ENCODE data around the gene RHOG.

Gene RHOG

GRCh38 chr11:3823303-3823702 lies 17.5 kb downstream of the RHOG start:
- DNase-seq (ENCODE audit: low read depth in 1 of 2, low spot score in 1 of 2) = no peak
- H3K4me3 ChIP-seq (replicated peaks; ENCODE audit: insufficient read depth, low read length) = no peak overlapping the region
- H3K27ac ChIP-seq (replicated peaks) = no peak overlapping the region
- no peaks in the 10 kb centered on the region for H3K27me3 ChIP-seq (ENCODE audit: insufficient read depth, poor library complexity, severe bottlenecking)
- TF ChIP-seq POLR2AphosphoS5 (IDR thresholded peaks at IDR 0.05; ENCODE audit: low read depth) = no peak
- no peak for TF ChIP-seq REST (IDR thresholded peaks at IDR 0.05; ENCODE audit: insufficient replicate concordance, low read depth)
- no peak for TF ChIP-seq SPI1 (IDR thresholded peaks at IDR 0.05; ENCODE audit: borderline replicate concordance, low read depth)
- TF ChIP-seq GABPA (IDR thresholded peaks at IDR 0.05; ENCODE audit: low read depth) = no peak
- TF ChIP-seq CTCF (IDR thresholded peaks at IDR 0.05; ENCODE audit: insufficient read depth, low read length) = no peak

DNA sequence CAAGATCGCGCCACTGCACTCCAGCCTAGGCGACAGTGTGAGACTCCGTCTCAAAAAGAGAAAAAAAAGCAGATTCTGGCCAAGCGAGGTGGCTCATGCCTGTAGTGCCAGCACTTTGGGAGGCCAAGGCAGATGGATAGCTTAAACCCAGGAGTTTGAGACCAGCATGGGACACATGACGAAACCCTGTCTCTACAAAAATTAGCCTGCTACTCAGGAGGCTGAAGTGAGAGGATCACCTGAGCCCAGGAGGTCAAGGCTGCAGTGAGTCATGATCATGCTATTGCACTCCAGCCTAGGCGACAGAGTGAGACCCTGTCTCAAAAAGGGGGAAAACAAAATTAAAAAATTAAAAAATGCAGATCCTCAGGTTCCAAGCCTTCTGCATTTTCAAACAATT lies 18.4 kb downstream of the RHOG start:
- TF ChIP-seq SPI1 (IDR thresholded peaks at IDR 0.05; ENCODE audit: borderline replicate concordance, low read depth) = no peak
- no peak for TF ChIP-seq CTCF (IDR thresholded peaks at IDR 0.05; ENCODE audit: insufficient read depth, low read length)
- TF ChIP-seq REST (IDR thresholded peaks at IDR 0.05; ENCODE audit: insufficient replicate concordance, low read depth) = no peak
- TF ChIP-seq POLR2AphosphoS5 (IDR thresholded peaks at IDR 0.05; ENCODE audit: low read depth) = no peak
- no peak for TF ChIP-seq GABPA (IDR thresholded peaks at IDR 0.05; ENCODE audit: low read depth)
- no peak overlapping the region for H3K27ac ChIP-seq (replicated peaks)
- H3K27me3 ChIP-seq (ENCODE audit: insufficient read depth, poor library complexity, severe bottlenecking) = no peaks in the 10 kb centered on the region
- no peak overlapping the region for H3K4me3 ChIP-seq (replicated peaks; ENCODE audit: insufficient read depth, low read length)
- no peak for DNase-seq (ENCODE audit: low read depth in 1 of 2, low spot score in 1 of 2)

- Histone ChIP-seq H3K4me3 (replicated peaks; ENCODE audit: insufficient read depth, low read length) (no peak overlapping the region), H3K27ac (replicated peaks) (no peak overlapping the region), H3K27me3 (ENCODE audit: insufficient read depth, poor library complexity, severe bottlenecking) (no peaks in the 10 kb centered on the region)
- no peak for TF ChIP-seq REST (IDR thresholded peaks at IDR 0.05; ENCODE audit: insufficient replicate concordance, low read depth)
- TF ChIP-seq POLR2AphosphoS5 (IDR thresholded peaks at IDR 0.05; ENCODE audit: low read depth) = no peak
- no peak for TF ChIP-seq GABPA (IDR thresholded peaks at IDR 0.05; ENCODE audit: low read depth)
- TF ChIP-seq CTCF (IDR thresholded peaks at IDR 0.05; ENCODE audit: insufficient read depth, low read length) = no peak
- TF ChIP-seq SPI1 (IDR thresholded peaks at IDR 0.05; ENCODE audit: borderline replicate concordance, low read depth) = no peak
- no peak for DNase-seq (ENCODE audit: low read depth in 1 of 2, low spot score in 1 of 2)
These were observed 19.8 kb downstream of the RHOG start for GRCh38 chr11:3820971-3821370.

All from HL-60 (cell line).